Bronchial epithelial cell (primary cell): ENCODE results near the gene P2RY12. TPM values are rescaled to one million over a fixed set of nuclear protein-coding genes. Genes with fewer than 3 reads are reported as not detected.
A peak's percentile ranks its signal among the peaks of the same experiment; 100 is the strongest.

Experiments used
- DNase-seq: peaks from one replicate; pipeline ENCODE4 v3.0.0-alpha.2; 2010; ENCODE audit warnings: low read depth
- FAIRE-seq: peaks from 2 replicates; lab custom pipeline; 2011; peaks lifted over from hg19 to GRCh38; lab: Jason Lieb, UNC
- H3K27me3 ChIP-seq: 2 replicates; pipeline ENCODE4 v1.5.1; 2011; ENCODE audit warnings: low read length; ENCODE audit not compliant: control insufficient read depth, insufficient read depth
- H3K36me3 ChIP-seq: 2 replicates; pipeline ENCODE4 v1.5.1; 2011; ENCODE audit warnings: low read length; ENCODE audit not compliant: control insufficient read depth, insufficient read depth
- H3K4me3 ChIP-seq: 2 replicates; pipeline ENCODE4 v1.5.1; 2011; ENCODE audit warnings: mild to moderate bottlenecking, low read depth, low read length, control low read depth
- total RNA-seq: library from RNA; depleted of rRNA; stranded (reverse); fragments of >200 nt; gene quantifications from 2 replicates; pipeline ENCODE4 v1.2.1, GENCODE V29; 2014
- TF ChIP-seq, protein P1 (sequence below): IDR thresholded peaks from 2 replicates; pipeline ENCODE4 v1.5.1; 2011; ENCODE audit warnings: mild to moderate bottlenecking, moderate library complexity, low read length, control low read depth, inconsistent platforms; ENCODE audit not compliant: insufficient read depth, severe bottlenecking

Gene P2RY12
- total RNA-seq, 1 donor from 2014 or later, result not detected

DNA sequence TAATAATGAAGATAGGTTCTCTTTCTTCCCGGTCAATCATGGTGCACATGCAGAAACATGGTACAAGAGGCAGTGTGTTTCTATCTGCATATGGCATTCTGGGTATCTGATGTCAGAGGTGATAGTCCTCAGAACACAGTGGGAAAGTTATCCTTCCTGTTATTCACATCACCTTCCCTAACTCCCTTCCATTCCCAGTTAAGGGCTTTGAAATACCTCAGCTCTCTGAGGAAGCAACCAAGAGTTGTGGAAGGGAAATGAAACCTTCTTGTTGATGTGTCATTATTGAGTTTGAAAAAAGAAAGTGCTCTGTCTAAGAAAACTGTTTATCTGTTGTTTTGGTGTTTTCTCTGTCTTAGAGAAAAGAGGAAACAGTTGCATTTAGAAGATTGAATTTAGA lies 33.3 kb downstream of the P2RY12 start:
- Histone ChIP-seq H3K27me3 (no peaks in the 10 kb centered on the region), H3K36me3 (no peaks in the 10 kb centered on the region), H3K4me3 (no peak overlapping the region)
- DNase-seq, result no peak
- TF ChIP-seq, protein P1, sequence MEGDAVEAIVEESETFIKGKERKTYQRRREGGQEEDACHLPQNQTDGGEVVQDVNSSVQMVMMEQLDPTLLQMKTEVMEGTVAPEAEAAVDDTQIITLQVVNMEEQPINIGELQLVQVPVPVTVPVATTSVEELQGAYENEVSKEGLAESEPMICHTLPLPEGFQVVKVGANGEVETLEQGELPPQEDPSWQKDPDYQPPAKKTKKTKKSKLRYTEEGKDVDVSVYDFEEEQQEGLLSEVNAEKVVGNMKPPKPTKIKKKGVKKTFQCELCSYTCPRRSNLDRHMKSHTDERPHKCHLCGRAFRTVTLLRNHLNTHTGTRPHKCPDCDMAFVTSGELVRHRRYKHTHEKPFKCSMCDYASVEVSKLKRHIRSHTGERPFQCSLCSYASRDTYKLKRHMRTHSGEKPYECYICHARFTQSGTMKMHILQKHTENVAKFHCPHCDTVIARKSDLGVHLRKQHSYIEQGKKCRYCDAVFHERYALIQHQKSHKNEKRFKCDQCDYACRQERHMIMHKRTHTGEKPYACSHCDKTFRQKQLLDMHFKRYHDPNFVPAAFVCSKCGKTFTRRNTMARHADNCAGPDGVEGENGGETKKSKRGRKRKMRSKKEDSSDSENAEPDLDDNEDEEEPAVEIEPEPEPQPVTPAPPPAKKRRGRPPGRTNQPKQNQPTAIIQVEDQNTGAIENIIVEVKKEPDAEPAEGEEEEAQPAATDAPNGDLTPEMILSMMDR, result no peak
- no peak for FAIRE-seq

- TF ChIP-seq, protein P1, result no peak
- Histone ChIP-seq H3K36me3 (no peaks in the 10 kb centered on the region), H3K27me3 (no peaks in the 10 kb centered on the region), H3K4me3 (no peak overlapping the region)
- FAIRE-seq (no peak), DNase-seq (no peak)
These were observed 33.9 kb downstream of the P2RY12 start for GRCh38 chr3:151350656-151351055.

- H3K4me3 ChIP-seq, result no peak overlapping the region
- FAIRE-seq (no peak), DNase-seq (no peak)
- TF ChIP-seq, protein P1, result no peak
- no peaks in the 10 kb centered on the region for H3K27me3 ChIP-seq
- no peaks in the 10 kb centered on the region for H3K36me3 ChIP-seq
These were observed 37.1 kb downstream of the P2RY12 start for GRCh38 chr3:151347432-151347831.

GRCh38 chr3:151346292-151346691 lies 38.3 kb downstream of the P2RY12 start:
- DNase-seq, result no peak
- FAIRE-seq, result peak; percentile 64
- Histone ChIP-seq H3K27me3 (no peaks in the 10 kb centered on the region), H3K4me3 (no peak overlapping the region), H3K36me3 (no peaks in the 10 kb centered on the region)
- TF ChIP-seq, protein P1, result no peak

DNA sequence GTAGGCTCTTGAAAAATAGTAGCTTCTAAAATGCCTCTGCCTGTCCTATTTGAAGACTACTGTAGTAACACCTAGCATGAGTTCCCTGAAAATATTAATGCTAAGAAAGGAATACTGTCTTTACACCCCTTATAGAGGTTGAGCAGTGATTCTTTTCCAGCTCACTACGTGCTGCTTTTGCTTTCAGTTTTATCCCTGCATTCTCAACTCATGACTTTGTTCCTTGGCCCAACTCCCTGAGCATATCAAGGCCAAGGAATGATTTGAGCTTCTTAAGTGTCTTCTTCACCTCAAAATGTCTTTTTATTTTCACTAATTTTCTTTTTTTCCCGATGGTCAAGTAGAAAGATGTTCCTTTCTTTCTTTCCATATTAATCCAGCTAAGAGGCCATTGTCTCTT lies 38.7 kb downstream of the P2RY12 start:
- FAIRE-seq (no peak), DNase-seq (no peak)
- no peaks in the 10 kb centered on the region for H3K36me3 ChIP-seq
- no peak overlapping the region for H3K4me3 ChIP-seq
- H3K27me3 ChIP-seq, result no peaks in the 10 kb centered on the region
- TF ChIP-seq, protein P1, result no peak

GRCh38 chr3:151331696-151332095 lies 52.9 kb downstream of the P2RY12 start:
- Histone ChIP-seq H3K27me3 (no peaks in the 10 kb centered on the region), H3K36me3 (no peaks in the 10 kb centered on the region), H3K4me3 (no peak overlapping the region)
- DNase-seq, result no peak
- FAIRE-seq, result no peak
- TF ChIP-seq, protein P1, result no peak
